ENCODE results near the gene HOMER2. TPM values are rescaled to one million over a fixed set of nuclear protein-coding genes. Genes with fewer than 3 reads are reported as not detected.

Gene HOMER2
- total RNA-seq, 4 donors from 2014 or later, result 30.9 to 59.0 (median 39.4) TPM

DNA sequence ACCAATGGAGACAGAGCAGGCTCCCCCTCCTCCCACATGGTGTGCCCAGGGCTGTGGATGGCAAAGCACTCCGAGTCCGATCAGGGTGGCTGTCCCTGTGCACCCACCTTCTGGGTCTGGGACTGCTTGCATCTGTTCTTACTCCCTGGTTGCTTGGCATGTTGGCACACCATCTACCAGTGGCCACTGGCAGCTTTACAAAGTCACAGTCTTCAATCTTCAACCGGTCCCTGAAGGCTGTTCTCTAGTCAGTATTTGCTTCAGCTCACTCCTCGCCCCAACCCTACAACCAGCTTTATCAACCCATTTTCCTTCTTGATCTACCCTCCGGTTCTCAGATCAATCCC is 14.8 kb downstream of the HOMER2 start:
- WGBS, 2 donors, result 90 to 93% methylated on average over 2 to 5 of the region's 5 CpGs
- no peaks in the 10 kb centered on the region for H3K36me3 ChIP-seq
- intact Hi-C loops (cut with DNase I), result no loop called here
- H3K27ac ChIP-seq, result peak overlapping the region in 1 of 4 donors; percentile 44
- no peak for DNase-seq
- TF ChIP-seq CTCF (IDR thresholded peaks at IDR 0.05), result no peak
- TF ChIP-seq POLR2A (IDR thresholded peaks at IDR 0.05), result no peak
- H3K27me3 ChIP-seq, result no peaks in the 10 kb centered on the region
- H3K4me3 ChIP-seq, result no peak overlapping the region
- H3K4me1 ChIP-seq, result peaks cover 6 to 32% (median 6%) of the 10 kb centered on the region in 3 donors
- H3K9me3 ChIP-seq, result no peaks in the 10 kb centered on the region

- no peak for TF ChIP-seq CTCF (IDR thresholded peaks at IDR 0.05)
- no peak for TF ChIP-seq POLR2A (IDR thresholded peaks at IDR 0.05)
- intact Hi-C loops (cut with DNase I), result no loop called here
- H3K27ac ChIP-seq, result peak overlapping the region in 1 of 4 donors; percentile 44
- H3K4me1 ChIP-seq, result peaks cover 4 to 26% (median 6%) of the 10 kb centered on the region in 3 donors
- H3K36me3 ChIP-seq, result no peaks in the 10 kb centered on the region
- no peaks in the 10 kb centered on the region for H3K27me3 ChIP-seq
- DNase-seq, result no peak
- no peaks in the 10 kb centered on the region for H3K9me3 ChIP-seq
- H3K4me3 ChIP-seq, result no peak overlapping the region
- WGBS, 2 donors, result 62 to 63% methylated on average over 2 to 4 of the region's 4 CpGs
These were observed 15.4 kb downstream of the HOMER2 start for GRCh38 chr15:82936966-82937711.

DNA sequence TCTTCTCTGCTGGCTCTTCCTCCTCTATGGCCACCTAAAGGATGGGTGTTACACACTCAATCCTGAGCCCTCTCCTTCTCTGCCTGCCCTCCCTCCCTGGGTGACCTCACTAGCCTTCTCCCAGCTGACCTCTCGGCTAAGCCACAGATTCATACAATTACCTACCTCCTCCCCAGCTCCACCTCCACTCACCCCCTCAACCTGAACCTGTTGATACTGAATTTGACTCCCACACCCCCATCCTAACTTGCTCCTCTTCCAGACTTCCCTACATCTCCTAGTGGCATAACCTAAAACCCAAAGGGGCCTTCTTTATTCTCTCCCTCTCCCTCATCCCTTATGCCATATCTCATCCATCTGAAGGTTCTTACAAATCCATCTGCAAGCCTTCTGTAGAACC is 17.1 kb downstream of the HOMER2 start:
- Histone ChIP-seq H3K4me1 (peaks cover 0 to 18% (median 6%) of the 10 kb centered on the region in 3 donors), H3K27me3 (no peaks in the 10 kb centered on the region), H3K4me3 (no peak overlapping the region), H3K36me3 (no peaks in the 10 kb centered on the region), H3K27ac (no peak overlapping the region), H3K9me3 (no peaks in the 10 kb centered on the region)
- WGBS, 2 donors, result 62 to 69% methylated on average over 1 of the region's 1 CpG
- TF ChIP-seq POLR2A (IDR thresholded peaks at IDR 0.05), result no peak
- TF ChIP-seq CTCF (IDR thresholded peaks at IDR 0.05), result no peak
- DNase-seq, result no peak
- intact Hi-C loops (cut with DNase I), result no loop called here

DNA sequence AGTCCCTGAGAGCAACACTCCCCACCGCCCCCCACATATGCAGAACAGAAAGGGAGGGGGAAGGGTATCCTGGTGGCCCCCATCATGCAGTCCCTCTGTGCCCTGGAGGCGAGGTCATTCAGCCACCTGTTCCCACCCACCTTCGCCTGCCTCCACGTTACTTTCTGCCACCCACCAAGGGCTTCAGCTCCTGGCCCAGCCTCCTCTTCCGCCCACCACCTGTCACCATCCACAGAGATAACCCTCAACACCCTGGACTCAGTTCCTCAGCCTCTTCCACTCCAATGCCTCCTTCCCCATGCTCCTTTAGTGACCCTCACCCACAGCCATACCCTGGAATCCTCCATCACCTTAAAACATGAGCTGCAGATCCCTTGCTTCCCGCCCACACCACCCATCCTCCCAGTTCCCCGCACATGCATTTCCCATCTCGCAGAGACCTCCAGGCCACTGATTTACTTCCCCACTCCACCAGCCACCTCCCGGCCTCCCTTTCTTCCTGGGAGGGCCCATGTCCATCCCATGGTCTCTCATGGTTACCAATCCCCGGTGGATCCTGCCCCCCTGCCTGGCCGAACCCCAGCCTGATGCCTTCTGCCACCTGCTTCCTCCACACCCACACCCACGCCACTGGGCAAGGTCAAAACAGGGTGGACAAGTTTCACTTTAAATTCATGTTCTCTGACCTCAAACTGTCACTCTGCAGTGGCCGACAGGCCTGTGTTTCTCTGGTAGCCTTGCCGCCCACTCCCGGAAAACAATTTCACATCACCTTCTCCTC is 18.2 kb downstream of the HOMER2 start:
- Histone ChIP-seq H3K36me3 (no peaks in the 10 kb centered on the region), H3K9me3 (no peaks in the 10 kb centered on the region), H3K27me3 (no peaks in the 10 kb centered on the region), H3K4me3 (no peak overlapping the region), H3K4me1 (peaks cover 0 to 18% (median 6%) of the 10 kb centered on the region in 3 donors), H3K27ac (no peak overlapping the region)
- WGBS, 2 donors, result 81 to 88% methylated on average over 12 to 13 of the region's 15 CpGs
- intact Hi-C loops (cut with DNase I), result no loop called here
- no peak for DNase-seq
- TF ChIP-seq CTCF (IDR thresholded peaks at IDR 0.05) (no peak), POLR2A (IDR thresholded peaks at IDR 0.05) (no peak)

DNA sequence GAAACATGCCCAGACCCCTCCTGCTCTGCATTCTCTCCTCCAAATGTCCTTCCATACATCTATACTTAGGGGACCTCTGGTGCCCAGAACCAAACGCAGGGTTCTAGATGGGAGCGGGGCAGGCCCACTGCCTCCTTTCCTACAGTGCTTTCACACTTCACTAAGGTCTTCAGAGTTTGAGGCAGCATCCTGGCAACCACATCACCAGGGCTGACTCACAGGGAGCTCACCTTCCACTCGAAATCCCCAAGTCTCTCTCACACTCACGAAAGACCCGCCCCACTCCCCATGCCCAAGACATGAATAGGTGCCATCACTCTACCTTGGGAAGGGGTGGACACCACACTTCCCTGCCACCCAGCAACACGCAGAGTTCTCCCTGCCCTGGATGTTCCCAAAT is 18.9 kb downstream of the HOMER2 start:
- intact Hi-C loops (cut with DNase I), result no loop called here
- H3K27ac ChIP-seq, result no peak overlapping the region
- H3K27me3 ChIP-seq, result no peaks in the 10 kb centered on the region
- H3K4me1 ChIP-seq, result peaks cover 0 to 18% (median 6%) of the 10 kb centered on the region in 3 donors
- WGBS, 2 donors, result 80% methylated on average over 4 to 6 of the region's 6 CpGs
- DNase-seq, result no peak
- H3K4me3 ChIP-seq, result no peak overlapping the region
- TF ChIP-seq POLR2A (IDR thresholded peaks at IDR 0.05), result no peak
- TF ChIP-seq CTCF (IDR thresholded peaks at IDR 0.05), result no peak
- no peaks in the 10 kb centered on the region for H3K9me3 ChIP-seq
- no peaks in the 10 kb centered on the region for H3K36me3 ChIP-seq

Measured in esophagus squamous epithelium (tissue), 5 donors.